Measurements from ENCODE around the gene JMJD1C.

DNA sequence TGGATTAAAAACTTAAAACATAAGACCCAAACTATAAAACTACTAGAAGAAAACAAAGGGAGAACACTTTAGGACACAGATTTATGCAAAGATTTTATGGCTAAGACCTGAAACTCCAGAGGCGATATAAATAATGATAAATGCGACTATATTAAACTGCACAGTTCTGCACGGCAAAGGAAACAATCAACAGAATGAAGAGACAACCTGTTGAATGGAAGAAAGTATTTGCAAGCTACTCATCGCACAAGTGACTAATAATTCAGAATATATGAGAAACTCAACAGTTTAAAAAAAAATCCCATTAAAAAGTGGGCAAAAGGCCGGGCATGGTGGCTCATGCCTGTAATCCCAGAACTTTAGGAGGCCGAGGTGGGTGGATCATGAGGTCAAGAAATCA lies 73.6 kb downstream of the JMJD1C start:
- no peak for TF ChIP-seq EZH2 (IDR thresholded peaks at IDR 0.05; ENCODE audit: low read length, unreplicated experiment)
- TF ChIP-seq, protein P1, sequence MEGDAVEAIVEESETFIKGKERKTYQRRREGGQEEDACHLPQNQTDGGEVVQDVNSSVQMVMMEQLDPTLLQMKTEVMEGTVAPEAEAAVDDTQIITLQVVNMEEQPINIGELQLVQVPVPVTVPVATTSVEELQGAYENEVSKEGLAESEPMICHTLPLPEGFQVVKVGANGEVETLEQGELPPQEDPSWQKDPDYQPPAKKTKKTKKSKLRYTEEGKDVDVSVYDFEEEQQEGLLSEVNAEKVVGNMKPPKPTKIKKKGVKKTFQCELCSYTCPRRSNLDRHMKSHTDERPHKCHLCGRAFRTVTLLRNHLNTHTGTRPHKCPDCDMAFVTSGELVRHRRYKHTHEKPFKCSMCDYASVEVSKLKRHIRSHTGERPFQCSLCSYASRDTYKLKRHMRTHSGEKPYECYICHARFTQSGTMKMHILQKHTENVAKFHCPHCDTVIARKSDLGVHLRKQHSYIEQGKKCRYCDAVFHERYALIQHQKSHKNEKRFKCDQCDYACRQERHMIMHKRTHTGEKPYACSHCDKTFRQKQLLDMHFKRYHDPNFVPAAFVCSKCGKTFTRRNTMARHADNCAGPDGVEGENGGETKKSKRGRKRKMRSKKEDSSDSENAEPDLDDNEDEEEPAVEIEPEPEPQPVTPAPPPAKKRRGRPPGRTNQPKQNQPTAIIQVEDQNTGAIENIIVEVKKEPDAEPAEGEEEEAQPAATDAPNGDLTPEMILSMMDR (conservative IDR thresholded peaks at IDR 0.05; ENCODE audit: low read depth, low read length), result no peak

Measured in PC-3 (cell line).